Breast epithelium (tissue), 3 donors: ENCODE measurements around the gene SDS.

Experiments
- POLR2A ChIP-seq: fragments of 450-650 bp; IDR thresholded peaks from one replicate; pipeline ENCODE4 v1.6.1; 2016; ENCODE audit warnings: antibody characterized with exemption, mild to moderate bottlenecking, moderate library complexity
- POLR2AphosphoS5 ChIP-seq, 3 donors: sonication (generic); formaldehyde crosslinking; IDR thresholded peaks; one replicate each; pipeline ENCODE4 v1.6.1; 2017; ENCODE audit warnings: antibody characterized with exemption in 3 of 3

- TF ChIP-seq POLR2A (no peak), POLR2AphosphoS5 (IDR thresholded peaks at IDR 0.05) (no peak)
Measured at GRCh38 chr12:113347892-113348291, 55.8 kb downstream of the SDS start.
